ENCODE data around the gene EPHA3.

- TF ChIP-seq CTCF (IDR thresholded peaks at IDR 0.05; ENCODE audit: low read depth, low read length, missing input control) (no peak), REST (IDR thresholded peaks at IDR 0.05) (no peak)
These were observed 207.2 kb downstream of the EPHA3 start for GRCh38 chr3:89314454-89315098.

Measured in liver (tissue), 2 donors.